NOMO-1 treated with dmso at 0.1 percent for 144 hours (cell line): ENCODE data around the gene RAB3GAP1.
"Not testable (repeated sequence)": the region's sequence is repeated elsewhere in the genome, so short reads cannot be mapped to it uniquely, and the experiment has no call there.

Experiments used
- DNase-seq: peaks from one replicate; lab custom pipeline; 2025; ENCODE audit not compliant: unreplicated experiment; lab: John Stamatoyannopoulos, UW

Gene RAB3GAP1

GRCh38 chr2:135052042-135052876 is at the start of gene RAB3GAP1:
RAB3GAP1 (plus strand) TSS chr2:135052292; CDS start chr2:135052308, 16 bp downstream.
- DNase-seq = peak; percentile 77

GRCh38 chr2:135002836-135003235 is 49.3 kb upstream of the RAB3GAP1 start:
- no peak for DNase-seq

GRCh38 chr2:135004005-135004746 is 47.9 kb upstream of the RAB3GAP1 start:
- peak; percentile 12 for DNase-seq

GRCh38 chr2:135005753-135006152 is 46.3 kb upstream of the RAB3GAP1 start:
- DNase-seq = no peak

GRCh38 chr2:135009339-135009738 is 42.8 kb upstream of the RAB3GAP1 start:
- DNase-seq = no peak

- DNase-seq = no peak
Measured at GRCh38 chr2:135010200-135010942, 41.7 kb upstream of the RAB3GAP1 start.

GRCh38 chr2:135011633-135012032 is 40.5 kb upstream of the RAB3GAP1 start:
- DNase-seq = no peak

- no peak for DNase-seq
Measured at GRCh38 chr2:135021618-135022017, 30.5 kb upstream of the RAB3GAP1 start.

GRCh38 chr2:135022952-135023880 is 28.9 kb upstream of the RAB3GAP1 start:
- no peak for DNase-seq

- DNase-seq = no peak
Measured at GRCh38 chr2:135023886-135024485, 28.1 kb upstream of the RAB3GAP1 start.

- DNase-seq = no peak
Measured at GRCh38 chr2:135029481-135030134, 22.5 kb upstream of the RAB3GAP1 start.

- no peak for DNase-seq
Measured at GRCh38 chr2:135030826-135031225, 21.3 kb upstream of the RAB3GAP1 start.

GRCh38 chr2:135033216-135033615 is 18.9 kb upstream of the RAB3GAP1 start:
- not testable (repeated sequence) for DNase-seq

GRCh38 chr2:135037831-135038230 is 14.3 kb upstream of the RAB3GAP1 start:
- DNase-seq = no peak

GRCh38 chr2:135043345-135043744 is 8.7 kb upstream of the RAB3GAP1 start:
- no peak for DNase-seq

- DNase-seq = no peak
Measured at GRCh38 chr2:135047300-135047699, 4.8 kb upstream of the RAB3GAP1 start, which contains the start of gene MAP3K19. MAP3K19 (minus strand) TSS chr2:135047447; CDS start chr2:135024647, 22,800 bp downstream.

- no peak for DNase-seq
Measured at GRCh38 chr2:135048122-135048521, 4.0 kb upstream of the RAB3GAP1 start.

- no peak for DNase-seq
Measured at GRCh38 chr2:135050132-135050531, 2.0 kb upstream of the RAB3GAP1 start.

GRCh38 chr2:135050684-135051083 is 1.4 kb upstream of the RAB3GAP1 start:
- no peak for DNase-seq
